C4-2B (cell line): ENCODE results near the gene GRK4.

Source experiments
- H3K27ac ChIP-seq: fragments of 450-650 bp; 2 replicates; pipeline ENCODE4 v1.5.1; 2017
- ZFX ChIP-seq: fragments of 450-650 bp; IDR thresholded peaks from 2 replicates; pipeline ENCODE4 v1.6.1; 2017
- TF ChIP-seq, protein P1 (sequence below): fragments of 450-650 bp; conservative IDR thresholded peaks from 2 replicates; pipeline ENCODE4 v1.5.1; 2017; ENCODE audit warnings: mild to moderate bottlenecking

The GRK4 gene

DNA sequence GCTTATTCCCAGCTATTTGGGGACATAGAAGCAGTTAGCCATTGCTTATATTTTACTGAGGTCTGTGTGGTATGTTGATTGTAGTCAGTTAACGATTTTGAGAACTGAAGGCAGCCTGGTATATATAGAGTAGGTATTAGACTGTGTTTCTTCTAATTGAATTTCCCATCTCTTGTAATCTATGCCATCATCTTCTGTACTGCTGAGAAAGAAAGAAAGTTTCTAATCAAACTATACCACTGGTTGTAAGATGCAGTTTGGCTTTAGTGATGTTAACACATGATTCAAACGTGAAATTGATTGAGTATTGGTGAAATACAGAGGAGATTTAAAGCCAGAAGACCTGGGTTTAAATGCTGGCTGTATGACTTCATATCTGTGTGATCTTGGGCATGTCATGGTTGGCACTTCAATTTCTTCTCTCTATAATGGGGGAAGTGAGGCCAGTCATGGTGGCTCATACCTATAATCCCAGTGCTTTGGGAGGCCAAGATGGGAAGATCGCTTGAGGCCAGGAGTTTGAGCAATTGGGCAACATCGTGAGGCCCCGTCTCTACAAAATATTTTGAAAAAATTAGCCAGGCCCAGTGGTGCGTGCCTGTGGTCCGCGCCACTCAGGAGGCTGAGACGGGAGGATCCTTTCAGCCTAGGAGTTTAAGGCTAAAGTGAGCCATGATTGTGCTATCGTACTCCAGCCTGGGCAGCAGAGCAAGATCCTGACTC is 122.7 kb downstream of the GRK4 start:
- no peak for TF ChIP-seq ZFX
- TF ChIP-seq, protein P1, sequence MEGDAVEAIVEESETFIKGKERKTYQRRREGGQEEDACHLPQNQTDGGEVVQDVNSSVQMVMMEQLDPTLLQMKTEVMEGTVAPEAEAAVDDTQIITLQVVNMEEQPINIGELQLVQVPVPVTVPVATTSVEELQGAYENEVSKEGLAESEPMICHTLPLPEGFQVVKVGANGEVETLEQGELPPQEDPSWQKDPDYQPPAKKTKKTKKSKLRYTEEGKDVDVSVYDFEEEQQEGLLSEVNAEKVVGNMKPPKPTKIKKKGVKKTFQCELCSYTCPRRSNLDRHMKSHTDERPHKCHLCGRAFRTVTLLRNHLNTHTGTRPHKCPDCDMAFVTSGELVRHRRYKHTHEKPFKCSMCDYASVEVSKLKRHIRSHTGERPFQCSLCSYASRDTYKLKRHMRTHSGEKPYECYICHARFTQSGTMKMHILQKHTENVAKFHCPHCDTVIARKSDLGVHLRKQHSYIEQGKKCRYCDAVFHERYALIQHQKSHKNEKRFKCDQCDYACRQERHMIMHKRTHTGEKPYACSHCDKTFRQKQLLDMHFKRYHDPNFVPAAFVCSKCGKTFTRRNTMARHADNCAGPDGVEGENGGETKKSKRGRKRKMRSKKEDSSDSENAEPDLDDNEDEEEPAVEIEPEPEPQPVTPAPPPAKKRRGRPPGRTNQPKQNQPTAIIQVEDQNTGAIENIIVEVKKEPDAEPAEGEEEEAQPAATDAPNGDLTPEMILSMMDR: no peak
- H3K27ac ChIP-seq: no peak overlapping the region

DNA sequence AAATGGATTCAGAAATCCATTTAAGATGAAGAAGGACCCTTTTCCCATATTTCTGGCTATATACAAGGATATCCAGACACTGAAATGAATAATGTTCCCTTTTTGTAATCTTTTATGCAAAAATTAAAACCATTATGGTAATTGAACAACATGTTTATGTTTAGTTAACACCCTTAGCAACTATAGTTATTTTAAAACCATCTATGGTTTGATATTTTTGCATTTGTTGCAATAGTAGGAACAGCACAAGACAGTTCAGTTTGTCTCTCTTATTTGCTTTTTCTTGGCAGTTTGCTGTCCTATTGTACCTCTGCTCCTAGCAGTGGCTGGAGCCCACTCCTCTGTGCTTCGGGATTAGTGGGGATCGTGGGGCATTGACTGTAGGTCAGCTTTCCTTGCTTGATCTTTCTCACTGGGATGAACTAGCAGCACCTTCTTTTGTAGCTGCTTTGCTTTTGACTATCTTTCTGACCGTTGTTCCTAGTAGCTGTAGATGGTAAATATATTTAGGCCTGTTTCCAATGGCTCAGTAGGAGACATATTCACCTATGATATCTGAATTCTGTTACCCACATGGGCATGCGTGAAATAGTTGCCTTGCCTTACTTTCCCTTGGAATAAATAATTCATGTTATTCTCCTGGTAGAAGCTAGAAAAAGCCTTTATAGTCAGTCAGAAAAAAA is 123.9 kb downstream of the GRK4 start:
- TF ChIP-seq, protein P1: no peak
- TF ChIP-seq ZFX: no peak
- H3K27ac ChIP-seq: no peak overlapping the region
